Activated CD4-positive, CD25-positive, alpha-beta regulatory T cell treated with anti-CD3 and anti-CD28 coated beads, Interleukin-2, amount 50 U/mL, for 72 hours (primary cell): Measurements from ENCODE around the gene KCNH6.

Source experiments
- DNase-seq: peaks from one replicate; pipeline ENCODE4 v3.0.0; 2021

Gene KCNH6

DNA sequence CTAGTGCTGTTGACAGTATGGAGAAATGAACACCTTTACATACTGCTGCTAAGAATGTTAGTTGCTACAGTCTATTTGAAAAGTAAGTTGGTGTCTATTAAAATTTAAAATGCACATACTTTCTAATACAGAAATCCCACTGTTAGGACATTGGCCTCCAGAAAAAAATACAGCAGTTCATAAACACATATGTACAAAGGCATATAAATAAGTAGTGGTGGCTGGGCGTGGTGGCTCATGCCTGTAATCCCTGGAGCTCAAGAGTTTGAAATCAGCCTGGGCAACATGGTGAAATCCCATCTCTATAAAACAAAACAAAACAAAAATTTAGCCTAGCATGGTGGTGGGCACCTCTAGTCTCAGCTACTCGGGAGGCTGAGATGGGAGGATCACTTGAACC lies 40.2 kb downstream of the KCNH6 start:
- no peak for DNase-seq

DNA sequence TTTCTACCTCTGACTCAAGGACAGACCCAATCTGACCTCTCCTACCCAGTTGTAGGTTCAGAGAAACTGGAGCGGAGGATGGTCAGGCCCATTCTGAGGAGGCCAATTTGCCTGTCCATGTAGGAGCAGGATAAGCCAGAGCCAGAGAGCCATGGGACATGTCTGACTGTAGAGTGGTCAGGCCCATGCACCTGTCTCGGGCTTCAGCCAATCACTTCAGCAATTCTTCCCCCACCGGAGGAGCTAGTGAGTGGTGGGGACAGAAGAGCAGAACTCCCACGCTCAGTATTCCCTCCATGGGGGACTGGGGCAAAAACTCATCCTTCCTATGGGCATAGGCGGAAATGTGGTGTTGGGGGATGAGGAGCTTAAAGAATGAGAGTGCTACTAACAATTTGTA lies 41.4 kb downstream of the KCNH6 start:
- no peak for DNase-seq

DNA sequence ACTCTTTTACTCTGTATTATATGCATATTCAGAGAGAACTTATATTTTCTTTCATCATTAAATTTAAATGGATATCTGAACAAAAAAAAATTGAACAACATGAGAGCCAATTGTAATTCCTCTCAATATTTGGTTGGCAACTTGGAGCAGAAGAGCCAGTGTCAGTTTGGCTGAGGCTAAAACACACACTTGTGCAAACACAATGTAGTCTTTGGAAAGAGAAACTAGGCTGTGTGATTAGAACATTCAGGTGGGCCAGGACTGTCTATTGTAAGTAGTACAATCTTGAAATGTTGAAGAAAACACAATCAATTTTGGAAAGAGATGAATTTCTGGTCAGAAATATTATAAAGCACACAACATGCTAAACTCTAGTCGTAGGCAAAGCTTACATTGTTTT lies 44.1 kb downstream of the KCNH6 start:
- no peak for DNase-seq

DNA sequence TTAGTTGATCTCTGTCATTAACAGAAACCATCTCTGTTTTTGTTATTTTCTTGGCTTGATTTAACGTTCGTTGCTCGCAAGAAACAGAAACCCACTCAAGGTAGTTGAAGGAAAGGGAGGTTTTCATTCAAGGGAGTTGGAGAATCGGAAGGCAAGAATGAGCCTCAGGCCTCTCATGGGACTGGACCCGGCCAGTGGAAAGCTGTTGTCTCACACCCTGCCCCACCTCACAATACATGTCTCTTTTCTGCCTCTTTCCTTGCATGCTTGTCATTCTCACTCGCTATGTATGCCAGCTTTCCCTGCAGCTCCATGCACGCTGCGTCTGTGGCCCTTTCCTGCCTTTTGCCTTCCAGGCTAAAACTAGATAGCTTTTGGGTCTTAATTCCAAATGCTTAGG lies 45.4 kb downstream of the KCNH6 start:
- DNase-seq = no peak

DNA sequence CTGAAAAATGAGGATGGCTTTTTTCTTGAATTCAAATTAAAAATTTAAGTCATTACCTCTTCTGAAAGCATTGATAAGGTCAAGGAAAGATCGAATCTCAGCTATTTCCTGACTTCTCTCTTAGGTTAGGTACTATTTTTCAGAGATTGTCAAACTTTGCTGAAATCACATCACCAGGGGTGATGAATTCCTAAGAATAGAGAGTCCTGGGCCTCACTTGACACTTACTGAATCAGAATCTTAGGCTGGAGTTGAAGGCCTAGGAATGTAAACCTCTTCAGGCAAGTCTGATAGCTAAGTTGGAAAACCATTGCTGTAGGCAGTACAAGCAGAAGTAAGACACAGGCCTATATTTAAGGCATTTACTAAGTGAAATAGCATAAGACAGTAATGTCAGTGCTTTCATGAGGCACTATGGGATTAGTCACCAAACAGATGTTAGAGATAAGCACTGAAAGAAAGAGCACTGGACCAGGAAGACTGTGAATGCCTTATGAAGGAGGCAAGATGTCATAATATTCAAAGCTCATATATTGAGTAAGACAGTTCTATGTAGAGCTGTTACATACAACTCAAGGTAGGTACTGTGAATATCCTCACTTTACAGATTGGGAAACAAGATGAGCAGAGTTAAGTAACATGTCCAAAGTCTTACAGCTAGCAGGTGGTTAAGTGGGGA lies 48.6 kb downstream of the KCNH6 start:
- DNase-seq = no peak

DNA sequence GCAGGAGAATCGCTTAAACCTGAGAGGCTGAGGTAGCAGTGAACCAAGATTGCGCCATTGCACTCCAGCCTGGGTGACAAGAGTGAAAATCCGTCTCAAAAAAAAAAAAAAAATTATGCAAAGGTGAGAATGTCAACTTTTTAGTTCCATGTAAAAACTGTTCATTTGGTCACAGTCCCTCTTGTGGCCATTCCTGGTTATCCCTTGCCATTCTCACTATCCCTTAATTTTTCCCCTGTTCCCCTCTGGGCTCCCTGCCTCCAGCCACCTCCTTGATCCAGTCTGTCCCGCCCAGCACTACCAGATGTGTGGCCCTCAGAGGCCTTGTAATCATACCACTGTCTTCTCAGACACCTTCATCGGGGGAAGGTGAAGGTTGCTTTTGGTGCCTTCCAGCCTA lies 50.5 kb downstream of the KCNH6 start:
- DNase-seq = no peak

DNA sequence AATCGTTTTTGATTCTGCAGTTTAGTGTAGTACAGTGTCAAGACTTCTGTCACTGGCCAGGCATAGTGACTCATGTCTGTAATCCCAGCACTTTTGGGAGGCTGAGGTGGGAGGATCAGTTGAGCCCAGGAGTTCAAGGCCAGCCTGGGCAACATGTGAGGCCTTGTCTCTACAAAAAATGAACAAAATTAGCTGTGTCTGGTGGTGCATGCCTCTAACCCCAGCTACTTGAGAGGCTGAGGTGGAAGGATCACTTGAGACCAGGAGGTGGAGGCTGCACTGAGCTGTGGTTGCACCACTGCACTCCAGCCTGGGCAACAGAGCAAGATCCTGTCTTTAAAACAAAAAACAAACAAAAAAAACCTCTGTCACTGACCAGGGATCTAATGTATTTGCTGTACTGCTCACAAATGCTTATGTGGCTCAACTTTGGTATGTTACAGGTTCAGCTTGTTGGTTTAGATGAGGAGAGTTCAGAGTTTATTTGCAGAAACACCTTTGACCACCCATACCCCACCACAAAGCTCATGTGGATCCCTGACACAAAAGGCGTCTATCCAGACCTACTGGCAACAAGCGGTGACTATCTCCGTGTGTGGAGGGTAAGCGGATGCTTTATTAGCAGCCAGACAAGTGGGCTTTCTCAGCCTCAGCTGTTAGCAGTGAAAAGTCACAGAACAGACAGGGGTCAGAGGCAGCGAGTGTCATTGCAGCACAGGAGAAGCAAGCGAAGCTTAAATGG lies 55.0 kb downstream of the KCNH6 start:
- no peak for DNase-seq

DNA sequence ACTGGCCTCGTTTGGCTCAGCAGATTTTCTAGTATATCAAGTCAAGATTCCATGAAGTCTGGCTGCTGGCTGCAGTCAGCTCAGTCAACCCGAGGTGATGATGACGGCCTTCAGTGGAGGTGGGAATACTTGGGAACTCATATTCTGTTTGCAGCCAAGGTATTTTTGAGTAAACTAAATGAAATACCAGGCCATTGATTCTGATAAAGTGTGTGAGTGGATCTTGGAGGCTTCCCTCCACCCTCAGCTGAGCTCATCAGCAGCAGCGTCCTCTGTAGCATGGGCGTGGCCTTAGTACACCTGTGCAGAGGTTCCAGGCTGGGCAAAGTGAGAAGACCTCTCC lies 55.6 kb downstream of the KCNH6 start:
- no peak for DNase-seq

DNA sequence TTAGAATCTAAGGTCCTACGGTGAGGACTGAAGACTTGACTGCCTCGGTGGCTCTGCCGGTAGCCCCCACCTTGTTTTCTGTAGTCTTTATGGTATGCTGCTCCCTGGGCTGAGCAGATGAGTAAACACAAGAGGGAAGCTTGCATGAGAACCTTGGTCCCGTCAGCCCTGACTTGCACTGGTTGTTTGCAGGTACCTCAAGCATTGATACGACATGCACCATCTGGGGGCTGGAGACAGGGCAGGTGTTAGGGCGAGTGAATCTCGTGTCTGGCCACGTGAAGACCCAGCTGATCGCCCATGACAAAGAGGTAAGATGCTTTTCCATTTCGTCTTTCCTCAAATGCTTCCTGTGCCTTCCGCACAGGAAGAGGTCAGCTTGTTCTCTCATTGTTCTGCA lies 56.5 kb downstream of the KCNH6 start:
- no peak for DNase-seq

DNA sequence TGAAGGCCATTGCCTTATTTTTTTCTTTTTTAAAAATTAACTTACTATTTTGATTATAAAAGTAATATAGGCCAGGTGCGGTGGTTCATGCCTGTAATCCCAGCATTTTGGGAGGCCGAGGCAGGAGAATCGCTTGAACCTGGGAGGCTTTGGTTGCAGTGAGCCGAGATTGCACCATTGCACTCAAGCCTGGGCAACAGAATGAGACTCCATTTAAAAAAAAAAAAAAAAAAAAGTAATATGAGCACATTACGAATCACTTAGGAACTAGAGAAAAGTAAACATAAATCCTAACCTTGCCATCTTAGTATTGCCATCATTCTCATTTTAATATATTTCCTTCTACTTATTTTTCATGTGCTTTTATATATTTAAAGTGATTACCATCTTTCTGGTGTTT lies 64.6 kb downstream of the KCNH6 start:
- no peak for DNase-seq

DNA sequence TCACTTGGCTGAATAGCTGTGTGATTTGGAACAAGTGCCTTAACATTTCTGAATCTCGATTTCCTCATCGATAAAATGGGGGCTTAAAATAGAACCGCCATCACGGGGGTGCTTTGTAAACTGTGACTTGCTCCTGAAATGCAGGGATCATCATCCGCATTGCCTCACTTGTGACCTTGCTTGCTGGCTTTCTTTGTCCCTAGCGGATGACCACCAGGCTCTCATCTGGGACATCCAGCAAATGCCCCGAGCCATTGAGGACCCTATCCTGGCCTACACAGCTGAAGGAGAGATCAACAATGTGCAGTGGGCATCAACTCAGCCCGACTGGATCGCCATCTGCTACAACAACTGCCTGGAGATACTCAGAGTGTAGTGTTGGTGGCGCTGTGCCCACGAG lies 65.6 kb downstream of the KCNH6 start:
- DNase-seq = no peak

DNA sequence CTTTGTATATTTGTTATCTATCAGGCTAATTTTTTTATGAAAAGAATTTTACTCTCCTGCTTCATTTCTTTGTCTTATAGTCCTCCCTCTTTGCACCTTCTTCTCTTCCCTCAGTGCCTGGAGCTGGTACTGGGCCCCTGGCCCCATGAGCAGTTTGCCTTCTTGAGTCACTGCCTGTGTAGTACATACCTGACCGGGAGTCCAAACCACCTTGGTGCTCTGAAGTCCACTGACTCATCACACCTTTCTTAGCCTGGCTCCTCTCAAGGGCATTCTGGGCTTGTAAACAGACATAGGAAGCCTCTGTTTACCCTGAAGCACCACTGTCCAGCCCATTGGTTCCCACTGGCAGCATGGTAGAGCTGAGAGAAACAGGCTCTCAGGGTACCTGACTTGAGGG lies 66.5 kb downstream of the KCNH6 start:
- DNase-seq = no peak

DNA sequence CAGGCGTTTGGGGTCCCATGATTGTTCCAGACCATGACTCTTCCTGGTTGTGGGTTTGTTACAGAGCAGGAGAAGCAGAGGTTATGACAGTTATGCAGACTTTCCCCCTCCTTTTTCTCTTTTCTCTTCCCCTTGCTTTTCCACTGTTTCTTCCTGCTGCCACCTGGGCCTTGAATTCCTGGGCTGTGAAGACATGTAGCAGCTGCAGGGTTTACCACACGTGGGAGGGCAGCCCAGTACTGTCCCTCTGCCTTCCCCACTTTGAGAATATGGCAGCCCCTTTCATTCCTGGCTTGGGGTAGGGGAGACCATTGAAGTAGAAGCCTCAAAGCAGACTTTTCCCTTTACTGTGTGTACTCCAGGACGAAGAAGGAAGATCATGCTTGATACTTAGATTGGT lies 69.6 kb downstream of the KCNH6 start:
- no peak for DNase-seq

DNA sequence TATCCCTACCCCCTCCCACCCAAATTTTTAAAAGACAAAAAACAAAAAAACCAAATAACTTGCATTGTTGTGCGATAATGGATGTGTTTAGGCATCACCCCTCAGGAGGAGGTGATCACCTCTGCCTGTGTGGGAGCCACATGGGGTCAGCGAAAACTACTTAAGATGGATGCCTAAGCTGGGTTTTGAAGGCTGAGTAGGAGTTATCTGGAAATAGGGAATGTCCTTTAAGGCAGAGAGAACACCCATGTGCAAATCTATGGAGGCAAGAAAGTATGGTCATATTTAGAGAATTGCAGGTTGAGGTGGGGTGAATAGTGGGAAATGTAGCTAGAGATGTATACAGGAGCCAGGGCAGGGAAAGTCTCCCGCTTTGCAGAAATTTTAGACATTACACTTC lies 72.0 kb downstream of the KCNH6 start:
- DNase-seq = no peak
